Memory B cell (primary cell): ENCODE results near the gene ID2.
"Not testable (repeated sequence)": the region's sequence is repeated elsewhere in the genome, so short reads cannot be mapped to it uniquely, and the experiment has no call there.

Source experiments
- ATAC-seq: fragments of 150-1000 bp; cut with Tn5 transposase; 2 replicates; pipeline ENCODE4 v1.10.0; 2021; ENCODE audit warnings: low read depth, mild to moderate bottlenecking, moderate library complexity
- DNase-seq, 2 donors: peaks; one replicate each; pipeline ENCODE4 v3.0.0; 2022; ENCODE audit warnings: low spot score in 2 of 2
- H3K27ac Mint-ChIP-seq: one replicate; pipeline ENCODE4 v1.8.0; 2022; ENCODE audit warnings: mild to moderate bottlenecking, moderate library complexity, mixed read lengths
- H3K27me3 Mint-ChIP-seq: one replicate; pipeline ENCODE4 v1.8.0; 2022; ENCODE audit warnings: mixed read lengths
- H3K36me3 Mint-ChIP-seq: one replicate; pipeline ENCODE4 v1.8.0; 2022; ENCODE audit warnings: mild to moderate bottlenecking, mixed read lengths
- H3K4me1 Mint-ChIP-seq: one replicate; pipeline ENCODE4 v1.8.0; 2022; ENCODE audit warnings: mixed read lengths
- H3K4me3 Mint-ChIP-seq: one replicate; pipeline ENCODE4 v1.8.0; 2022; ENCODE audit warnings: mild to moderate bottlenecking, moderate library complexity, mixed read lengths
- H3K9me3 Mint-ChIP-seq: one replicate; pipeline ENCODE4 v1.8.0; 2022; ENCODE audit warnings: mixed read lengths

The ID2 gene

DNA sequence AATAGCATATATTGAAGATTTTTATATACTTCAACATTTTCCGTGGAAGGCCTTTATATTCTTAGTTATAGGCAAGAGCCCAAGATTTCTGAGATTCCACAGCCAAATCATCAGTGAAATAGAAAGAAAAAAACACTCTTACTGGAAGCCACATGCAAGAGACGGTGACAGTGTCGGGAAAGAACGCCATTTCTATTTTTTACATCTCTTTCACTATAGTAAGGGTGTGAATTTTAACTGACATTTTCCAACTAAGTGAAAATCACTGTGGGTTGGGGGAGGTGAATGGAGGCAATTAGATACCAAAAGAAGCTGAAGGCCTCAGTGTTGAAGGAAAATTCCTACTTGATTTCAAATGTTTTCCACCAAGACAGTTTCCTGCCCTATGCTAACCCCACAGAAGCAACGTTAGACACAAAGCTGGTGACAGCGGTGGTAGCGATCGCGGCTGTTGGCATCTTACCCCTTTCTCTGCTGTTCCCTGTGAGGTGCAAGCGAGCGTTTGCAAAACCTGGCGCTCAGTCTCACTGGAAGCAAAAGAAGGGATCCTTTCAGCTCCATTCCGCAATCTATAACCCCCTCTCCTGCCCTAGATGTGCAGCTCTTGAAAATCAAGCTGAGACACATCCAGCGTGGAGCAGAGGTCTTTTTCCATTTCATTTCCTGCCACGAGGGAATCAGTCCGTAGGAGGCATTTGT, 20.0 kb downstream of the ID2 start:
- no peaks in the 10 kb centered on the region for H3K4me1 Mint-ChIP-seq
- peaks cover 3% of the 10 kb centered on the region for H3K9me3 Mint-ChIP-seq
- no peak for ATAC-seq
- no peak for DNase-seq
- H3K4me3 Mint-ChIP-seq: no peak overlapping the region
- H3K27me3 Mint-ChIP-seq: peaks cover 2% of the 10 kb centered on the region
- no peaks in the 10 kb centered on the region for H3K36me3 Mint-ChIP-seq
- H3K27ac Mint-ChIP-seq: no peak overlapping the region

DNA sequence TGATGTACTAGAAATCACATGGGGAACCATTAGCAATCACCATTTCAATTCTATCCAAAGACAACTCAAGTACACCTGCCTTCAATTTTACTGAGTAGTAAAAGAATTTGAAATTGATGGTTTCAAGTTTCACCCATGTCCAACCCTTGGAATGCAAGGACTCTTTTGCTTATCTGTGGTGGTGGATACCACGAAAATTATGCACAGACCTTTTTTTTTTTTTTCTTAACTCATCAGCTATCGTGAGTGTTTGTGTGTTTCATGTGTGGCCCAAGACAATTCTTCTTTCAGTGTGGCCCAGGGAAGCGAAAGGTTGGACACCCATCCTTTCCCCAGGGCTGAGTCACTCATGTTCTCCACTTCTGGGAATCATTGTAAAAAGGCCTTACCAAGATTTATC, 23.1 kb downstream of the ID2 start:
- H3K4me3 Mint-ChIP-seq: no peak overlapping the region
- no peaks in the 10 kb centered on the region for H3K36me3 Mint-ChIP-seq
- H3K27me3 Mint-ChIP-seq: peaks cover 8% of the 10 kb centered on the region
- H3K9me3 Mint-ChIP-seq: peaks cover 7% of the 10 kb centered on the region
- ATAC-seq (no peak), DNase-seq (no peak)
- no peak overlapping the region for H3K27ac Mint-ChIP-seq
- no peaks in the 10 kb centered on the region for H3K4me1 Mint-ChIP-seq

DNA sequence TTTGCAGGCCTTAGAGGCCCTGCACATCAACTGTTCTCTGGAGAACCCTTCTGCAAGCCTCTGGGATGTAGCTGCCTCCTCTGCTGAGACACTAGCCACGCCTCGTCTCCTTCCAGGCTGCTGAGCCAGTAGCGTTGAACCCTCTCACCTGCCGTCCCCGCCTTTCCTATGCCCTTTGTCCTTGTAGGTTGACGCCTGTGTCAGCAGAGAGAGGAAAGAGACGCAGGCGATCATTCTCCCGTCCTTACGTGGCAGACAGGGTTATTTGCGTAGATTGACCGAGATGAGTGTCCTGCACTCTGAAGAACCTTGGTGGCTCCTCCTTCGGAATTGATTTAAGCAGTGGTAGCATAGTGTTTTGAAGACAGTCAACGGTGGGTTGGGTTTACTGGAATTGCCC, 27.8 kb downstream of the ID2 start:
- Mint-ChIP-seq H3K27me3 (peaks cover 20% of the 10 kb centered on the region), H3K4me1 (no peaks in the 10 kb centered on the region), H3K27ac (no peak overlapping the region), H3K9me3 (peaks cover 7% of the 10 kb centered on the region), H3K4me3 (no peak overlapping the region), H3K36me3 (no peaks in the 10 kb centered on the region)
- ATAC-seq (no peak), DNase-seq (no peak)

DNA sequence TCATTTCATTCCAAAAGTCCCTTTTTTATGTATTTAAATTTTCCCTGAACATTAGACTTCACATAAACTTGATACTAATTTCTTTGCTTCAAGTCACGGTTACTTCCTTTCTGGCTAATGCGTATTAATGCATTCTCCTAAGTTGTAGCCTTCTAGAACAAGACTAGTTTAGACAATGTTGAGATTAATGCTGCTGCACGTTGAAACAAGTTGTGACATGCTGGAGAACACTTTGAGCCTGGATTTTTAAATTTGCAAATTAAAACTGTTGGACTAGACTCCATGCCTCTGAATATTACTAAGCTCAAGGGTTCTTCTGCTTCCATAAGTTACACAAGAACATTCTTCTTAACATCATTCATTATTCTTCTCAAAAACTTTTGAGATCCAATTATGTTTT, 29.1 kb downstream of the ID2 start:
- H3K4me1 Mint-ChIP-seq: no peaks in the 10 kb centered on the region
- H3K9me3 Mint-ChIP-seq: peaks cover 12% of the 10 kb centered on the region
- no peaks in the 10 kb centered on the region for H3K36me3 Mint-ChIP-seq
- H3K4me3 Mint-ChIP-seq: no peak overlapping the region
- H3K27ac Mint-ChIP-seq: no peak overlapping the region
- ATAC-seq: no peak
- no peak for DNase-seq
- H3K27me3 Mint-ChIP-seq: peaks cover 22% of the 10 kb centered on the region

DNA sequence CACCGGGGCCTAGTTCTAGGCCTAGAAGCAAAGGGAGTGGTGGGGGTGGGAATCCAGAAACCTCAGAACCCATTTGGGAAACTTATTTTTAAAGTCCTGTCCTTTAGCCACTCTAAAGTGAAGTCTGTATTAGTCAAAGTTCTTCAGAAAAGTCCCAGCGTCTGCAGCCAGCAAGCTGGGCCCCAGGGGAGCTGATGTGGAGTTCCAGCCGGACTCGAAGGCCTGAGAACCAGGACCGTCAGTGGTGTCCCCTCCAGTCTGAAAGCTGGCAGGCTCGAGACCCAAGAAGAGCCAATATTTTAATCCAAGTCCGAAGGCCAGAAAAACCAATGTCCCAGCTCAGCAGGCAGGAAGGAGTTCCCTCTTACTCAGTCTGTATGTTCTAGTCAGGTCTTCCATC, 32.4 kb downstream of the ID2 start:
- Mint-ChIP-seq H3K4me1 (no peaks in the 10 kb centered on the region), H3K36me3 (no peaks in the 10 kb centered on the region), H3K9me3 (peaks cover 9% of the 10 kb centered on the region), H3K27ac (no peak overlapping the region), H3K4me3 (no peak overlapping the region), H3K27me3 (peaks cover 19% of the 10 kb centered on the region)
- DNase-seq (no peak), ATAC-seq (no peak)

DNA sequence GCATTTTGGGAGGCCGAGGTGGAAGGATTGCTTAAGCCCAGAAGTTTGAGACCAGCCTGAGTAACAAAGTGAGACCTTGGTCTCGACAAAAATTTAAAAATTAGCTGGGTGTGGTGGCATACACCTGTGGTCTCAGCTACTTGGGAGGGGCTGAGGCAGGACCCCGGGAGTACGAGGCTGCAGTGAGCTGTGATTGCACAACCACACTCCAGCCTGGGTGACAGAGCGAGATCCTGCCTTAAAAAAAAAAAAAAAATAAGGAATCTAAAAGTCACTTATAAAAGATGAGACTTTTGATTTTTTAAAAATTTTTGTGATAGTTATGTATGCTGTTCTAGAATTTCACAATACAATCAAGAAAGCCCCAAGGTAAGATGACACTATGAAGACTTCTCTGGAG, 33.1 kb downstream of the ID2 start:
- peaks cover 14% of the 10 kb centered on the region for H3K27me3 Mint-ChIP-seq
- ATAC-seq (no peak), DNase-seq (no peak)
- no peaks in the 10 kb centered on the region for H3K4me1 Mint-ChIP-seq
- H3K4me3 Mint-ChIP-seq: no peak overlapping the region
- H3K9me3 Mint-ChIP-seq: peaks cover 9% of the 10 kb centered on the region
- H3K27ac Mint-ChIP-seq: no peak overlapping the region
- H3K36me3 Mint-ChIP-seq: no peaks in the 10 kb centered on the region

DNA sequence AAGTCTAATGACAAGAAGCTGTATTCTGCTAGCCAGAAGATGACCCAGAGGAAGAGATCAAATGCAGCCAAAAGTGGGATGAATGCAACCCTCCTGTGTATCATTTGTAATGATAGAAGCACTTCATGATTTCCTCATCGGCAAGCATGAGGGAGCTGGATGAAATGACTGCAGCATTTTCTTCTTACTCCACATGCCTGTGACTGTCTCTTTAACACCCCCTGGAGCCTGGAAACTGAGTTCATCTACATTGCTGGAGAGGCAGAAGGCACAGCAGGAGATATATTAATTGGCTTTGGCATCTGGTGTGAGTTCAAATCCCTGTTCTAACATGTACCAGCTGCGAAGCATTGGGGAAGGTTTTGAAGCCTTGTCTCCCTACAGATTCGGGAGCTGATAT, 37.7 kb downstream of the ID2 start:
- DNase-seq: no peak
- H3K4me1 Mint-ChIP-seq: no peaks in the 10 kb centered on the region
- no peak for ATAC-seq
- peaks cover 9% of the 10 kb centered on the region for H3K9me3 Mint-ChIP-seq
- H3K27ac Mint-ChIP-seq: no peak overlapping the region
- peaks cover 3% of the 10 kb centered on the region for H3K27me3 Mint-ChIP-seq
- no peak overlapping the region for H3K4me3 Mint-ChIP-seq
- no peaks in the 10 kb centered on the region for H3K36me3 Mint-ChIP-seq

DNA sequence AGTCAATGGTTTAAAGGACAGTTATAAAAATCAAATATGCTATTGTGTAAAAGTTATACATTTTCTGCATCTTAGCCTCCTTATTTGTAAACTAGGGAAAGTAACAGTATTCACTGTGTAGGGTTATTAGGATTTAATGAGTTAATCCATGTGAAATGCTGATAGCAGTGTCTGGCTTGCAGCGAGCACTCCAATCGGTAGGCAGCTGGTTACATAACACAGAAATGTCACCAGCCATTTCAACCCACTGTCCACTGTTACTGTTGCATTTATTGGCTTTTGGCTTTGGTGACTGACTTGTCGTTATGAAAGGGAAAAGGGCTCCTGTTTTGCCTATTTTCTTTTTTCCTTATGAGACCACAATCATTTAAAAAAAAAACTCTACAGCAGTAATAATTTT, 38.9 kb downstream of the ID2 start:
- H3K36me3 Mint-ChIP-seq: no peaks in the 10 kb centered on the region
- no peak for ATAC-seq
- no peak overlapping the region for H3K27ac Mint-ChIP-seq
- no peak for DNase-seq
- H3K4me1 Mint-ChIP-seq: no peaks in the 10 kb centered on the region
- H3K27me3 Mint-ChIP-seq: peaks cover under 1% of the 10 kb centered on the region
- H3K9me3 Mint-ChIP-seq: peaks cover 5% of the 10 kb centered on the region
- H3K4me3 Mint-ChIP-seq: no peak overlapping the region

DNA sequence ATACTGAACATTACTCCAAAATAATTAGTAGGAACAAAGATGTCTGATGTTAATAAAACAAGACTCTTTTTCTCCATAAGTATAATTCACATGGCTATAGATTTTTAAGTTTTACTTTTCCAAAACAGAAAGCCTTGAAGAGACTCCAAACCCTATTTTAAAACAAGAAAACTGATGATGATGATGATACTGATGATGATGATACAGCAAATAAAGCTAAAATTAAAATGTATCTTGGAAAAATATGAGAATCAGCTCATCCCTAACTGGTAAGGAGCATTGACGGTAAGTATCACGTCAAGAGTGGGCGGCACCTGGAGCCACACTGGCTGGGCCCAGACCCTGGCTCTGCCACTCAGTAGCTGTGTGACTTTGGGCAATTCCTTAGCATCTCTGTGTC, 39.6 kb downstream of the ID2 start:
- H3K4me3 Mint-ChIP-seq: no peak overlapping the region
- DNase-seq (no peak), ATAC-seq (no peak)
- no peak overlapping the region for H3K27ac Mint-ChIP-seq
- H3K9me3 Mint-ChIP-seq: no peaks in the 10 kb centered on the region
- no peaks in the 10 kb centered on the region for H3K27me3 Mint-ChIP-seq
- H3K4me1 Mint-ChIP-seq: no peaks in the 10 kb centered on the region
- no peaks in the 10 kb centered on the region for H3K36me3 Mint-ChIP-seq

DNA sequence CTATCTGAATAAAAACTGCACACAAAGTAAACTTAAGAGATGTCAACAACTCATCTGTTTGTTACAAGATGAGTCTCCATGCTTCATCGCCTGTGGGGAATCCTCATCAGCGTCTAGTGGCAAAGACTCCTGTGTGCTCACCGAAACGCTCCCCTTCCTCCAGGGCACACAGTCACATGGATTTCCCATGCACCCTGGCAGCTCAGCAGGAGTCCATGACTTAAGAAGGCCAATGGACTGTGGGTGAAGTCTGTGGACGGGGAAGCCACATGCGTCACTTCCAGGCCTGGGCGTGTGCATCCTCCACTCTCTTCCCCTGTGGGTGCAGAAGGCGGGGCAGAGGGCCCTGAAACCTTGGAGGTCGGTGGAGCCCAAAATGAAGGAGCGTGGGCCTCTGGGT, 41.1 kb downstream of the ID2 start:
- Mint-ChIP-seq H3K4me3 (no peak overlapping the region), H3K27ac (no peak overlapping the region), H3K9me3 (no peaks in the 10 kb centered on the region), H3K4me1 (no peaks in the 10 kb centered on the region), H3K27me3 (no peaks in the 10 kb centered on the region), H3K36me3 (no peaks in the 10 kb centered on the region)
- no peak for DNase-seq
- ATAC-seq: no peak

DNA sequence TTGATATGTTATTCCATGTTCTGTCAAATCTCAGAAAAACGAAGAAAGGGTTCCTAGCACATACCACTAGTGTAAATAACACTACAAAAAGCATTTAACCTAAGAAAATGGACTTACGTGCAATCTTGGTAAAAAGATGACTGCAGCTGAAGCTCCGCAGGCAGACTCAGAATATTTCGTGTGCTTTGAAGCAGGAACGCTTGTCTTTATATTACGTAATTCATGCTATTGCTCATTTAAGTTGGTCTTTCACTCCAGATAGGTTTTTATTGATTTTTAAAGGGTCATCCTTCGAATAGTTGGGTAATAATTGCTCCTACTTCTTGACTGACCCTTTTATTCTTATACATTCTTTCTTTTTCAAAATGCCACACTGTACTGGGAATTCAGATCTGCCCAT, 44.0 kb downstream of the ID2 start:
- Mint-ChIP-seq H3K4me1 (no peaks in the 10 kb centered on the region), H3K27me3 (no peaks in the 10 kb centered on the region), H3K36me3 (peaks cover 19% of the 10 kb centered on the region), H3K27ac (no peak overlapping the region), H3K4me3 (no peak overlapping the region), H3K9me3 (no peaks in the 10 kb centered on the region)
- ATAC-seq (no peak), DNase-seq (no peak)

DNA sequence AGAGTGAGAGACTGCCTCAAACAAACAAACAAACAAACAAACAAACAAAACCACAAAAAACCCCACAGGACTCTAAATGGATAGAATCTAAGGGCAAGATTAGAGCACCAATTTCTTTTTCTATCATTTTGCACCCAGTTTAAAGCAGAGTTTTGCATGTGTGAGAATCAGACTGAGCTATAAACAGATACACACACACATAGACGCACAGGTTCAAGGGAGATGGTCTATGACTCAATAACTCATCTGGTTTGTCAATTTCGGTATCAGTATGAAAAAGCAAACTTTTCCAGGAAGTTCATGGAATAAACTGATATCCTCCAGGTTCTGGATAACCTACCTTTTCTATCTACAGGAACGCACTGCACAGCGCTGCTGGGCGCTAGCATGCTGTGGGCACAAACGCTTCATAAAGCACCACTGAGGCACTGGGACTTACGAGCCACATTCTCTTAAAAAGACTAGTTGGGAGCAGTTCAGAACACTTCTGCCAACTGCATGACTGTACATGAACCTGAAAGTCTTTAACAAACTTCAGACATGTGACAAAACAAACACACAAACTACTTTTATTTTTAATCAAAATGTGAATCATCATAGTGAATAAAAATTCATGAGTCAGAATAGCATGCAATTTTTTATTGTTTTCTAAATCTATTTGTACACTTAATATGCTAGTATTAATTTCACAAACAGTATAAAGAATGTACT, 46.6 kb downstream of the ID2 start:
- Mint-ChIP-seq H3K9me3 (no peaks in the 10 kb centered on the region), H3K36me3 (peaks cover 38% of the 10 kb centered on the region), H3K4me1 (no peaks in the 10 kb centered on the region), H3K27me3 (no peaks in the 10 kb centered on the region), H3K27ac (no peak overlapping the region), H3K4me3 (no peak overlapping the region)
- DNase-seq (no peak), ATAC-seq (no peak)

DNA sequence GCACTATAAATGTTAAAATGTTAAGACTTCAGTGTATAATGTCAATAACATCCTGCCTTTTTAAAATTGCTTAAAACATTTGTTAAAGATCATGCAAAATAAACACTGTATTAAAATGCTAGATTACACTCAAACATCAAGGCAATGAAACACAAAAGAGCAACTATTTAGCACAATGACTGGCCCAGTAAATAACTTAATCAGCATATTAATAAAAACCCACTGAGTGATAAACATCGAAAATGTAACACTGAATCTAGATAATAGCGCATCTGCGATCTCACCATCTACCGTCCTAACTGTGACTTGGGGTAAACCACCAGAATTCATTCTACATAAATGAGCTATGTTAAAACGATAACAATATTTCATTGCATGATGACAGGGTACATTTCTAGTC, 47.2 kb downstream of the ID2 start:
- DNase-seq, H3K27me3 Mint-ChIP-seq, H3K4me3 Mint-ChIP-seq, H3K27ac Mint-ChIP-seq, H3K4me1 Mint-ChIP-seq, H3K9me3 Mint-ChIP-seq, ATAC-seq: not testable (repeated sequence)
- H3K36me3 Mint-ChIP-seq: peaks cover 43% of the 10 kb centered on the region

DNA sequence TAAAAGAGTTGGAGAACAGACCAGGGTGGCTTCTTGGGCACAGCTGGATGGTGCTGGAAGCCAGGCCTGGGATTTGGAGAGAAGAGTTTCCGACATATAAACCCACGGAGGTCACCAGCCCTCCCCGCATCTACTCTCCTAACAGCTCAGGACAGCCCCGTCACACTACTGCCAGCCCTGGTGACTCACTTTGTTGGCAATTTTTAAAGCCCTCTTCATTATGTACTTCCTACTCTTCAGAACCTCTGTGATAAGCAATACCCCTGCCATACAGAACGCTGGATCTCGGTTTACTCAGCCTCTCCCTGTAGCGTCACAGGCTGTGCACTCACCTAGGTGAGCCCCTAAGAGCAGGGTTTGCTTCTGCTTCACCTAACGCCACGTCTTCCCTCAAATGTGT, 48.1 kb downstream of the ID2 start:
- ATAC-seq (no peak), DNase-seq (no peak)
- Mint-ChIP-seq H3K4me3 (no peak overlapping the region), H3K4me1 (no peaks in the 10 kb centered on the region), H3K36me3 (peaks cover 43% of the 10 kb centered on the region), H3K27me3 (no peaks in the 10 kb centered on the region), H3K9me3 (no peaks in the 10 kb centered on the region), H3K27ac (no peak overlapping the region)

DNA sequence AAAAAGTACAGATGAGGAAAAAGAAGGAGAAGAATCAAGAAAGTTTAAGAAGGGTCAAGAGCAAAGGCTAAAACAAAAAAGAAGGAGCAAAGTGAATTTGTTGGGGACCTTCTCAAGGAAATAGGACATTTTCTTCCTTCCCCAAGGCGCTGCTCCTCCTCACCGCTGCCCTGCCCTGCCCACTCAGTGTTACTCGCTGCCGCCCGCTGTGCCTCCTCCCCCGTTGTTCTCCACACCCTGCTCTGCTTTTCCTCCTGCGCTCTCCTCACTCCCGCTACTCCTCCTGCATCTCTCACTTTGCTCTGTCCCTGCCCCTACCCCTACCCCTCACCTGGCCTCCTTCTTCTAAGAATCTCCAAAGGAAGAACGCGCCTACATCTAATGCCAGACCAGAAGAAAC, 50.7 kb downstream of the ID2 start:
- Mint-ChIP-seq H3K27me3 (no peaks in the 10 kb centered on the region), H3K4me1 (no peaks in the 10 kb centered on the region), H3K9me3 (no peaks in the 10 kb centered on the region), H3K4me3 (no peak overlapping the region), H3K36me3 (peaks cover 46% of the 10 kb centered on the region), H3K27ac (no peak overlapping the region)
- DNase-seq (no peak), ATAC-seq (no peak)
